ENCODE data around the gene CLP1.

The CLP1 gene

DNA sequence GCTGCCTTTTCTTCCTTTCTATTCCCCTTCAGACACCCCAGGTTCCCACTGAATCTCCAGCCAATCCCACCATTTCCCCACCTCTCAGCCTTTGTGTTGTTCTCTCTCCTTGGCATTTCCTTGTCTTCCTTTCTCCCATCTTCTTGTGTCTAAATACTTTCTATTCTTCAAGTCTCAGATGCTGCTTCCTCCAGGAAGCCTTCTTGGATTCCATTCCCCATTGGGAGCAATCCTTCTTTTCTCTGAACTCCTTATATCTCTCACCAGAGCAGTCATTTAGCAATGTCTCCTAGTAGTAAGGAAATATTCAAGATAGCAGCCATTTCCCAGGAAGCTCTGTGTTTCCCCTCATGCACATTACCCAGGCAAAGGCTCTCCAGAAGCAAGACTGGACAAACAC lies 23.3 kb upstream of the CLP1 start:
- DNase-seq: no peak
- no peak for TF ChIP-seq GATA1 (IDR thresholded peaks at IDR 0.05; ENCODE audit: low read depth, low read length)
- TF ChIP-seq POLR2A (IDR thresholded peaks at IDR 0.05; ENCODE audit: low read length): no peak

DNA sequence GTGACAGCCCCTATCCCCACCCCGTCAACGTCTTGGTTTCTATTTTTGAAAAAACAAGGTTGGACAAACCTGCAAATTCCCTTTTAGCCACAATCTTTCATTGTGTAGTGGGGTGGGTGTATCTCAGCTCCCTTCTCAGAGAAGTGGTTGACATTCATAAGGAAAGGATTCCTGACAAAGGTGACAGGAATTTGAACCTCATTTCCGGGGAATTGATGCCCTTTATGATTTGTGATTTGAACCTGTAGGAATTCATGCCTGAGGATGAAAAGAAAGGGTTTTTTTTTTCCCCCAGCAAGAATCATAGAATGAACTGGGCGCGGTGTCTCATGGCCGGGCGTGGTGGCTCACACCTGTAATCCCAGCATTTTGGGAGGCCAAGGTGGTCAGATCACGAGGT lies 22.3 kb upstream of the CLP1 start:
- no peak for TF ChIP-seq GATA1 (IDR thresholded peaks at IDR 0.05; ENCODE audit: low read depth, low read length)
- TF ChIP-seq POLR2A (IDR thresholded peaks at IDR 0.05; ENCODE audit: low read length): no peak
- DNase-seq: no peak

- DNase-seq: no peak
Measured at GRCh38 chr11:57637626-57638004, 19.9 kb upstream of the CLP1 start.

GRCh38 chr11:57638005-57638781 lies 19.4 kb upstream of the CLP1 start:
- DNase-seq: peak in 1 of 2 experiments; percentile 54
- no peak for TF ChIP-seq POLR2A (IDR thresholded peaks at IDR 0.05; ENCODE audit: low read length)
- TF ChIP-seq GATA1 (IDR thresholded peaks at IDR 0.05; ENCODE audit: low read depth, low read length): no peak

More at GRCh38 chr11:57637626-57638004, 19.9 kb upstream of the CLP1 start:
- TF ChIP-seq GATA1 (IDR thresholded peaks at IDR 0.05; ENCODE audit: low read depth, low read length) (no peak), POLR2A (IDR thresholded peaks at IDR 0.05; ENCODE audit: low read length) (no peak)

- TF ChIP-seq POLR2A (IDR thresholded peaks at IDR 0.05; ENCODE audit: low read length): no peak
- TF ChIP-seq GATA1 (IDR thresholded peaks at IDR 0.05; ENCODE audit: low read depth, low read length): no peak
- DNase-seq: peak; percentile 34 to 59
Measured at GRCh38 chr11:57638811-57639320, 18.7 kb upstream of the CLP1 start.

DNA sequence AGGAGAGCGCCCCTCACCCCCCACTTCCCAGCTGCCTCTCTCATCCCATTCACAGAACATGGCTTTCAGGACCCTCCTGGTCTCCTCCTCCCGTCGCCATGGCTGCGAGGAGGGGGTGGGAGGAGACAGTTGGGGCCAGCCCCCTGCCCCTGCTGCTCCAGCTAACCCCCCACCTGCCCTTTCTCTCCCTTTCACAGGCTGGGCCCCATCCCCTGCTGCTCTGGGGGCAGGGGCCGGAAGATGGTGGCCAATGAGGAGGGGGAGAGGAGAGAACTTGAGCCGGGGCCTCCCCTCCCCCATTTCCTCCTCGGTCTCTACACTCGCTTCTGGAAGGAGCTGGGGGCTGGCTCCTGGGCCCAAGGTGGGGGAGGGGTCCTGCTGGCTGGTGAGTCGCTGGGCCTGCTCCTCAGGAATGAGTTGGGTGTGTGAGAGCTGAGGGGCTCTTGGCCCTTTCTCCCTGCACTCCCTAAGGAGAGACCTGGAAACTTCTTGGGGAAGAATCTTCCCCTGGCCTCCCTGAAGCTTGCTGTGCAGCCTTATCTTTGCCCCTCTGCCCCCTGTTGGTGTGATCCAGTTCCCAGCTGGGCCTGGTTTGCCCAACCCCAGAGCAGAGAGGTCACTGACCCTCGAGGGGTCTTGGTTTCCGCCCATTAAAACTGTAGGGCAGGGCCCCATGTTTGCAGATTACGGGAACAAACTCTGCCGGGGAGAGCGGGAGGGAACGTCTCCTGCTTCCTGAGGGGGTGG lies 18.1 kb upstream of the CLP1 start:
- DNase-seq: peak; percentile 43 to 49

GRCh38 chr11:57640068-57640800 lies 17.3 kb upstream of the CLP1 start:
- DNase-seq: no peak
- TF ChIP-seq POLR2A (IDR thresholded peaks at IDR 0.05; ENCODE audit: low read length): no peak
- TF ChIP-seq GATA1 (IDR thresholded peaks at IDR 0.05; ENCODE audit: low read depth, low read length): no peak

More for the DNA sequence above, 18.1 kb upstream of the CLP1 start:
- TF ChIP-seq POLR2A (IDR thresholded peaks at IDR 0.05; ENCODE audit: low read length): no peak
- TF ChIP-seq GATA1 (IDR thresholded peaks at IDR 0.05; ENCODE audit: low read depth, low read length): no peak

GRCh38 chr11:57641011-57641807 lies 16.4 kb upstream of the CLP1 start:
- peak; percentile 26 for TF ChIP-seq POLR2A (IDR thresholded peaks at IDR 0.05; ENCODE audit: low read length)
- no peak for TF ChIP-seq GATA1 (IDR thresholded peaks at IDR 0.05; ENCODE audit: low read depth, low read length)
- DNase-seq: peak; percentile 63 to 65

DNA sequence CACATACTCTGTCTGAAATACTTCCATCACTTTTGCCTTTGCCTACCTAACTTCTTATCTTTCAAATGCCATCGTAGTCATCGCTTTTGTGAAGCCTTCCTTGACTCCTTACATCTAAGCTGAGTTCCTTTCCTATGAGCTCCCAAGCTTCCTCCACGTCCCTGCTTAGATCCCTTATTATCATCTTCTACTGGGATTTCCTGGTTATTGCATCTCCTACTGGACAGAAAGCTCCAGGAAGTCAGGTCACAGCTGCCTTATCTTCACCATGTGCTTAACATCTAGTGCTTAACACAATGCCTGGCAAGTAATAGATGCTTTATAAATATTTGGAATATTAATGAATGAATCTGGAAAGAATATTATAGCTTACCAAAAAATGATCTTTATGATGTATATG lies 13.8 kb upstream of the CLP1 start:
- TF ChIP-seq POLR2A (IDR thresholded peaks at IDR 0.05; ENCODE audit: low read length): peak; percentile 33
- no peak for TF ChIP-seq GATA1 (IDR thresholded peaks at IDR 0.05; ENCODE audit: low read depth, low read length)
- no peak for DNase-seq

DNA sequence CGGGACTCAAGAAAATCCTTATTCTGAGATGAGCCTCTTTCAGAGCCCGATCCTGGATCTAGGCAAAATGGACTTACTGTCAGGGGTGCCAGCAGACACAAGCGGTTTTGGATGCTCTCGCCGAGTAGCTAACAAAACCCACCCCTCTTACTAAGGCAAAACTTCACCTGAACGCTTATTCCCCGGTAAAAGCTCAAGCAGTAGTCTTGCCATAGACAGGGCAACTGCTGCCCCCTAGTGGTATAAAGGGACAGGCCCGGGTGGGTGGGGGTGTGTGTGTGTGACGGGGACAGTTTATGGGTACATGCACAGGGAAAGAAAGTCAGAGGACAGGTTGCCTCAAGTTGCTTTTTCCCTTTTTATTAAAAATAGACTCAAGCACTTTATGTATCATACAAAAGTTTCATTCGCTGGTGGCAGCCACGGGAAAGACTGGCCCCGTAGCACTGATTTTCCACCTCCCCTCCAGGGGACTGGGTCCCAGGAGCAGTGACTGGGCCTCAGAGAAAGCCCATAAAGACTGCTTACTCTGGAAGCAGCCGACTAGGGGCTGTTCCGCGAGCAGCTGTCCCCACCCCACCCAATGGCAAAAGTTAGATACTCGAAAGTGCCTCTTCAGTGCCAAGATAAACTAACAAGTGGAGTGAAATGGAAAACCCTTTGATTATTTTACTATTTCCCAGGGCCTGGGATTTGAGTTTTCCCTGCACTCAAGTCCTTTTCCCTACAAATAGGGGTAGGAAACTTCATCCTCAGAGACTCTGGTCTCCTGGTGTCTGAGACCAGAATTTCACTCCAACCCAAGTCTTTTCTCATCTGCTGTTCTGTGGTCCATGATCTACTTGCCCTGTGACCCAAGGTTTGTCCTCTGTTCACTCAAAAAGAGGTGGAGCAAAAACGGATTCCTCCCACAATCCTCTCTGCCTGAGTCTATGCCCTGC lies 12.5 kb upstream of the CLP1 start:
- TF ChIP-seq GATA1 (IDR thresholded peaks at IDR 0.05; ENCODE audit: low read depth, low read length): no peak
- peak; percentile 1 for TF ChIP-seq POLR2A (IDR thresholded peaks at IDR 0.05; ENCODE audit: low read length)
- DNase-seq: peak; percentile 83 to 90

DNA sequence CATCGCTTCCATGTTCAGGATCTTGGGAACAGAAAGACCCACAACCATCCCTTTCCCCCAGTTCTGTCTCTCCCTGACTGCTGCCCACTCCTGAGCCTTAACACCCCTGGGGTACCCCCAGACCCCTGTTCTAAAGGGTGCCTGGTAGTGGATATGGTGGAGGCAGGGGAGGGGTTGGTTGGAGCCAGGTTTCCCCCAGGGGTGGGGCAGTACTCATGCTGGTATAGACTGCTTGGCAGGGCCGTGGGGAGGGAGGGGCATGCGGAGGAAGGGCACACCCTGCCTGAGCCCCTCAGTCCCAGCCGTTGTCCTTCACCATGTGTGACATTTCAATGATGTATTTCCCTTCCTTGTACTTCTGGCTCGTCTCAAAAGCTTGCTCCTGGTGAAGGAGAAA lies 11.9 kb upstream of the CLP1 start:
- DNase-seq: peak; percentile 26 to 47
- no peak for TF ChIP-seq GATA1 (IDR thresholded peaks at IDR 0.05; ENCODE audit: low read depth, low read length)
- peak; percentile 29 for TF ChIP-seq POLR2A (IDR thresholded peaks at IDR 0.05; ENCODE audit: low read length)

GRCh38 chr11:57646194-57646798 lies 11.3 kb upstream of the CLP1 start:
- DNase-seq: peak in 1 of 2 experiments; percentile 52
- TF ChIP-seq GATA1 (IDR thresholded peaks at IDR 0.05; ENCODE audit: low read depth, low read length): no peak
- no peak for TF ChIP-seq POLR2A (IDR thresholded peaks at IDR 0.05; ENCODE audit: low read length)
